Stimulated activated CD8-positive, alpha-beta memory T cell treated with anti-CD3 and anti-CD28 coated beads, Interleukin-7, amount 100 ng/mL, for 1 hour (primary cell): ENCODE data around the gene KLHDC9.
"Not testable (repeated sequence)": the region's sequence is repeated elsewhere in the genome, so short reads cannot be mapped to it uniquely, and the experiment has no call there.

Experiments used
- DNase-seq, 2 donors: peaks; one replicate each; pipeline ENCODE4 v3.0.0-alpha.2; 2020; ENCODE audit warnings: low read depth in 2 of 2

The KLHDC9 gene, protein sequence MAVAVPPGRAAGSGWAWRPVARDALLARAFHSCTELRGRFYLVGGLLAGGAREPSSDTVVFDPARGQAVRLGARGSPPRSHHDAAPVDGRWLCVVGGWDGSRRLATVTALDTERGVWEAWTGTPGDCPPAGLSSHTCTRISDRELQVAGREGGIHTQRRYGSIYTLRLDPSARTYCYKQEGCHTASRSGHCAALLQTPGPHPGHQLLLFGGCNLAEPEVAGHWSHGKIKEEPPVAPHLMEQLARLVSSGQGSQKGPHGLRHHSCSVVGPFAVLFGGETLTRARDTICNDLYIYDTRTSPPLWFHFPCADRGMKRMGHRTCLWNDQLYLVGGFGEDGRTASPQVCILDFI

DNA sequence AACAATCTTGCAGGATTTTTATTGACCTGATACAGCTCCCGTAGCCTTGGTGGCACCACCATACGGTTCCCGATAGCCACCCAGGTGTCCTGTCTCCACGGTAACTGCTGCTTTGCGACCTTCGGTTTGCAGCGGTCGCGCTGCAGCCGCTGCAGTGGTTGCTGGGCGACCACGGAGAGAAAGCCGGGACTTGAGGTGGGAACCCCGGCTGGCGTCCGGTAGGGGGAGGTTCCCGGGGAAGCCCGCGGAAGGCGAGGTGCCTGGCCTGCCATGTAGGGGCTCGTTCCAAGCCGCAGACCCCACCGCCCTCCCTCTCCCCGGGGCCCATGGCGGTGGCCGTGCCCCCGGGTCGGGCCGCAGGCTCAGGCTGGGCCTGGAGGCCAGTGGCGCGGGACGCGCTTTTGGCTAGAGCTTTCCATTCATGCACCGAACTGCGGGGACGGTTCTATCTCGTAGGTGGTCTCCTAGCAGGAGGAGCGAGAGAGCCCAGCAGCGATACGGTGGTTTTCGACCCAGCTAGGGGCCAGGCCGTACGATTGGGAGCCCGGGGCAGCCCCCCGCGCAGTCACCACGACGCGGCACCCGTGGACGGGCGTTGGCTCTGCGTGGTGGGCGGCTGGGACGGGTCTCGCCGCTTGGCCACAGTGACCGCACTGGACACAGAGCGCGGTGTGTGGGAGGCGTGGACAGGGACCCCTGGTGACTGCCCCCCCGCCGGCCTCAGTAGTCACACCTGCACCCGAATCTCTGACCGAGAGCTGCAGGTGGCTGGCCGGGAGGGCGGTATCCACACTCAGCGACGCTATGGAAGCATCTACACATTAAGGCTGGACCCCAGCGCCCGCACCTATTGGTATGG is at the start of gene KLHDC9:
Gene KLHDC9 (plus strand): TSS at position 152 of the 859 bp plus-strand sequence. CDS start 175 bp downstream, at position 327.
- DNase-seq, result peak; percentile 36

DNA sequence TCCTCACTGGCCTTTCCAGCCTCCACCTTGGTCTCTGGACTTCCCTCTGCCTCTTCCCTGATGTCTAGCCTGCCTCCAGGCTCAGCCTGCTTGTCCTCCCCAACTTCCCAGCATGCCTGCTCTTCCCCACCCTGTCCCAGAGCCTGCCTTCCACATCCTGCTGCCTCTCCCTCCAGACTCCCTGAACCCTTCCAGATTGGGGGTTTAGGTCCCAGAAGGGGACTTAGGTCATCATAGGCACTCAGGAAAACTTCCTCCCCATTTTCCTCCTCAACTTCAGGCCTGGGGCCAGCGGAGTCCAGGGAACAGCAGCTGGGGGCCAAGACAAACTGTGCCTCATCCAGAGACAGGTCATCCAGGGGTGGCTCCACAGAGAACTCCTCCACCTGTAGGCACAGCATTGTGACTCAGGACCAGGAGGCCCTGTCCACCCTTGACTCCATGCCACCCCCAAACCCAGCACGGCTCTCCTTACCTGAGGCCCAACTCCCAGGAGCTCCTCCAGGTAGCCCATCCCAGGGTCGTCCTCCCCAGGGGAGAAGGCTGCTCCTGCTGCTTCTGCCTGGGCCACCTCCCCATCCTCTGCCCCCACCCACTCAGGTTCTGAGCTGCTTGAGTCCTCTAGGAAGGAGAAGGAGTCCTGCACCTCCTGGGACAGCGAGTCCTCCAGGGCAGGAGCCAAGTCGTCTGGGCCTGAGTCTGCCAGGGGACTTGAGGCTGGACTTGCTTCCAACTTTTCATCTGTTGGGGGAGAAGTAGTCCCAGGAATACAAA is 49.0 kb upstream of the KLHDC9 start:
- DNase-seq, result no peak

GRCh38 chr1:161051219-161051618 is 46.9 kb upstream of the KLHDC9 start:
- DNase-seq, result no peak

GRCh38 chr1:161052899-161053298 is 45.3 kb upstream of the KLHDC9 start:
- no peak for DNase-seq

- DNase-seq, result no peak
Measured at GRCh38 chr1:161054232-161054631, 43.9 kb upstream of the KLHDC9 start.

- no peak for DNase-seq
Measured at GRCh38 chr1:161054805-161055204, 43.4 kb upstream of the KLHDC9 start.

GRCh38 chr1:161059293-161059692 is 38.9 kb upstream of the KLHDC9 start:
- no peak for DNase-seq

DNA sequence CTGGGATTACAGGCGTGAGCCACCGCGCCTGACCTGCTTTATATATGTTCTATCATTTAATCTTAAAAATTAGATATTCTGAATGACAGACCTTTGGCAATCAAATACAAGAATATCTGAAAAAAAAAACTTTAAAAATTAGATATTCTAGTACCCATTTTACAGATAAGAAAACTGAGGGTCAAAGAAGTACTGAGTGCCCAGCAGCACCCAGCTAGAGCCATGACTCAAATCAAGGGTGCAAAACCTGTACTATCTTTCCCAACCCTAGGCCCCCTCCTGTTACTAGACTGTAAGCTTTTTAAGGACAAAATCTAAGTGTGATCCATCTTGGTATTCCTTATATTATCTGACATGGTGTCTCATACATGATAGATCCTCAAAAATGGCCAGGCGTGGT is 36.7 kb upstream of the KLHDC9 start:
- no peak for DNase-seq

DNA sequence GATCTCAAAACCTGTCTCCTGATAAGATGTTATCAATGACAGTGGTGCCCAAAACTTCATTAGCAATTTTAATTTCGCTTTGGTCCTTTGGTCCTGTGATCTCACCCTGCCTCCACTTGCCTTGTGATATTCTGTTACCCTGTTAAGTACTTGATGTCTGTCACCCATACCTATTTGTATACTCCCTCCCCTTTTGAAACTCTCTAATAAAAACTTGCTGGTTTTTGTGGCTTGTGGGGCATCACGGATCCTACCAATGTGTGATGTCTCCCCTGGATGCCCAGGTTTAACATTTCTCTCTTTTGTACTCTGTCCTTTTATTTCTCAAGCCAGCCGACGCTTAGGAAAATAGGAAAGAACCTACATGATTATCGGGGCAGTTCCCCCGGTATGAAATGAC is 34.2 kb upstream of the KLHDC9 start:
- not testable (repeated sequence) for DNase-seq

GRCh38 chr1:161065681-161066080 is 32.5 kb upstream of the KLHDC9 start:
- not testable (repeated sequence) for DNase-seq

- DNase-seq, result no peak
Measured at GRCh38 chr1:161066694-161067093, 31.5 kb upstream of the KLHDC9 start.

GRCh38 chr1:161068306-161069234 is 29.6 kb upstream of the KLHDC9 start:
- peak; percentile 51 to 55 for DNase-seq

GRCh38 chr1:161069241-161069640 is 28.9 kb upstream of the KLHDC9 start:
- DNase-seq, result no peak

DNA sequence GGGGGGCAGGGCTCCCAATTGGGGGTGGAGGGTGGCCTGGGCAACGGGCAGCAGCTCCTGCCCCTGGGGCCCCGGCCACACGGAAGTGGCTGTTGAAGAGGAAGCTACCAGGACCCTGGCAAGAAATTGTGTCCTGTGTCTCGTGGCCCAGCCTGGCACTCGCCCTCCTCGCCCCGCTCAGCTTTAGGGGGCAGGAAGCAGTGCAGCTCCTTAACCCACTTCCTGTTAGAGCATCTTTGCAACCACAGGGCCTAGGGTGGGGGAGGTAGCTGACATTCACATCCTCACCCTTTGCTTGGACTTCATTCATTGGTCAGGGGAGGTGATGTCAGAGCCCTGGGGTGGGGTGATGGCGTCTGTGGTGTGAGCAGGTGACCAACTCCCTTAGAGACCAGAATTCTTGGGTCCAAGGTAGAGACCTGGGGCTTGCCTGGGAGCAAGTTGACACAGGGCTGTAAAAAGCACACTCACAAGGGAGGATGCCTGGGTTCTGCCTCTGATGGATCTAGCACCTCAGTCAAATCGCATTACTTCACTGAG is 28.4 kb upstream of the KLHDC9 start, which contains the start of gene ARHGAP30:
Gene ARHGAP30 (minus strand): TSS at position 161 of the 540 bp plus-strand sequence. CDS start 267 bp downstream, outside the sequence.
- DNase-seq, result peak; percentile 59 to 63

GRCh38 chr1:161070761-161071160 is 27.4 kb upstream of the KLHDC9 start:
- no peak for DNase-seq

DNA sequence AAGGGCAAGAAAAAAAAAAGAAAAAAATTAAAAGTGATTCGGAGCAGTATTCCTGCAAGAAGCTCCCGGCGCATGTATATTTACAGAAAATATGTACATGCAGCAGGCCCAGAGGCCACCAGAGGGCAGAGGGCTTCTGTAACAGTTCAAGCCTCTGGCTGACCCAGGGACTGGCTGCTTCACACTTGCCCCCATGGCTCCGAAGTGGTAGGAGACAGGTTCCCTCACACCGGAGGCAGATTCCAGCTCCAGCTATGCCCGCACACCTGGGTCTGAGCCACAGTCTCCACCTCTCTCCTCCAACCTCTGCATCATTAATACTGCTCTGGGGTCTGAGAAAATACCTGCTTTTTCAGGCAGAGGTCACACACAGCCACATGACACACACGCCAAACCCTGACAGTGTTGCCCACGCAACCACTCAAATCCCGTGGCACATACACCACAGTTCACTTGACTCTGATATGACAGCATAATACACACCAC is 26.2 kb upstream of the KLHDC9 start:
- DNase-seq, result no peak

- no peak for DNase-seq
Measured at GRCh38 chr1:161072751-161073449, 25.3 kb upstream of the KLHDC9 start.

- no peak for DNase-seq
Measured at GRCh38 chr1:161073474-161074121, 24.6 kb upstream of the KLHDC9 start.

DNA sequence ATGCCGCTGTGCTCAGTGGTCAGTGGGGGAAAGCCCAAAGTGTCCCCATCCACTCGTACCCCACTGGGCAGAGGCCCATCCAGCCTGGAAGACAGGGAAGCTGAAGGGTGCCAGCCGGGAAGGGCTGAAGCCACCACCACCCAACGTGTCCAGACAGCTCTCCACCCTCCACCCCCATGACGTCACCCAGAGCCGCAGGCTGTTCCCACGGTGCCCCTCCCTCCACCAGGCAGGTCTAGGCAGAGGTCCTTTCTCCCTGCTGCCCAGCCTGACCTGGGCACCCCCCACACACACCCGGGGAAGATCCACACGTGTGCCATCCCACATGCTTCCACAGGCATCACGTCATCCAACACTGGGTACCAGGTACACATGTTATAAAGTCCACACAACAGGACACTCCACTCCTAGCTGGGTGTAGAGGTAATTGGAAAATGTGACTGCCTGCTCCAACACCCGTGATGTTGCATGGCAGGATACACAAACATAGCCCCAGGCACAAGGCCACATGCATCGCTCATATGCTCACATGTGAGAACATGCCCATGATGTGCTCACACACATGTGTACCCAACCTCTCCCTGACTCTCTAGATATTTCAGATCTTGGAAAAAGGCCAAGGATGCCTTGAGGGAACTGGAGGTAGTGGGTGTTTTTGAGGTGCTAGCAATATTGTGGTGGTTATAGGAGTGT is 23.3 kb upstream of the KLHDC9 start:
- no peak for DNase-seq
